HAP-1 (cell line): ENCODE measurements around the gene SPG7.

Experiments
- DNase-seq, 2 experiments: peaks; one replicate each; pipeline ENCODE4 v3.0.0-alpha.2; 2016 to 2020; ENCODE audit warnings: low spot score in 2 of 2
- H3K27me3 ChIP-seq: fragments of 250-450 bp; sonication (Bioruptor Pico); 2 replicates; pipeline ENCODE4 v1.5.1; 2020; ENCODE audit warnings: low read depth, mild to moderate bottlenecking, moderate library complexity
- H3K36me3 ChIP-seq: fragments of 250-450 bp; sonication (Bioruptor Pico); replicated peaks from 2 replicates; pipeline ENCODE4 v1.5.1; 2020; ENCODE audit warnings: mild to moderate bottlenecking
- H3K4me1 ChIP-seq: fragments of 250-450 bp; sonication (Bioruptor Pico); 2 replicates; pipeline ENCODE4 v1.5.1; 2020; ENCODE audit warnings: mild to moderate bottlenecking
- H3K4me3 ChIP-seq: fragments of 250-450 bp; sonication (Bioruptor Pico); 2 replicates; pipeline ENCODE4 v1.5.1; 2020; ENCODE audit warnings: mild to moderate bottlenecking, moderate library complexity
- H3K9me3 ChIP-seq: fragments of 250-450 bp; sonication (Bioruptor Pico); 2 replicates; pipeline ENCODE4 v1.5.1; 2020; ENCODE audit warnings: mild to moderate bottlenecking, moderate library complexity
- in situ Hi-C: fragments of 300-500 bp; cut with MboI; formaldehyde crosslinking; loops from 3 replicates; pipeline ENCODE4 v1.14.3; 2020; ENCODE audit warnings: low sequenced_read_pairs, inconsistent platforms, mixed read lengths

The SPG7 gene

GRCh38 chr16:89549007-89549700 lies 41.0 kb downstream of the SPG7 start:
- H3K36me3 ChIP-seq, result peaks cover 66% of the 10 kb centered on the region
- H3K27me3 ChIP-seq, result no peaks in the 10 kb centered on the region
- no peaks in the 10 kb centered on the region for H3K9me3 ChIP-seq
- H3K4me1 ChIP-seq, result no peaks in the 10 kb centered on the region
- in situ Hi-C loops, result loop anchor here (25.0 kb wide), 1 partner anchor 88 kb away; no protein-coding TSS in a partner anchor
- H3K4me3 ChIP-seq, result no peak overlapping the region
- DNase-seq, result no peak

DNA sequence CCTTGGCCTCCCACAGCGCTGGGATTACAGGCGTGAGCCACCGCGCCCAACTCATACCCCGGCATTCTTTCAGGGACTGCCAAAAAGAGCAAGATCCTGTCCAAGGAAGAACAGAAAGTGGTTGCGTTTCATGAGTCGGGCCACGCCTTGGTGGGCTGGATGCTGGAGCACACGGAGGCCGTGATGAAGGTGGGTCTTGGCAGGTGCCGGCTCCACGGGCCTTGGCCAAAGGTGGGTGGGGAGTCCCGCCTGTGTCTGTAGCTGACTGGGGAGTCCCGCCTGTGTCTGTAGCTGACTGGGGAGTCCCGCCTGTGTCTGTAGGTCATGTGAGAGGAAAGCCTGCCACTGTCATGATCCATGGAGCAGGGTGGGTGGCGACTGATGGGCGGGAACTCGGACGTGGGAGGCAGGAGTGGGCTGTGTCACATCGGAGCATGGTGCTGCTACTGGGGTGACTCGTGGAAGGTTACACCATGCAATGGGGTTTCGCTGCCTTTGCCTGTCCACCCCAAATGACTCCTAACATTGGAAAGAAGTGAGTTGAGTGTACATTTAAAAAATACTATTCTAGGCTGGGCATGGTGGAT lies 42.3 kb downstream of the SPG7 start:
- Histone ChIP-seq H3K9me3 (no peaks in the 10 kb centered on the region), H3K27me3 (no peaks in the 10 kb centered on the region), H3K4me3 (no peak overlapping the region), H3K4me1 (no peaks in the 10 kb centered on the region), H3K36me3 (peaks cover 65% of the 10 kb centered on the region)
- DNase-seq, result no peak
- in situ Hi-C loops, result loop anchor here (25.0 kb wide), 1 partner anchor 738 kb away; the partner anchor contains the start of genes APRT and CDT1

DNA sequence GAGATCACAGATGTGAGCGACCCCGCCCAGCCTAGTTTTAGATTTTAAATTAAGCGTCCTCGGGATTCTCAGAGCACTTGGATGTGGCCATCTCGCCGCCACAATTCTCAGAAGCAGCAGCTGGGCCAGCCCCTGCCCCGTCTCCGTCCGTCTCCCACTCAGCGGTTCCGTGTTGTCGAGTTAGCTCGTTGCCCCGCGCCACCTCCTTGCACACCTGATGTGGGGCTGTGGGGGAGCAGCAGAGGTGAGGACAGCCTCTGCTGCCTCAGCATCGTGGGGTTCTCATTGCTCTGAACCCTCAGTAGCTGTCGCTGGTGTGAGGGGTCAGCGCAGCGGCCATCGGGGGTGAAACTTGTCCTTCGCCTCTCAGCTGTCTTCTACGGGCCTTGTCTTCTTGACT lies 44.1 kb downstream of the SPG7 start:
- H3K36me3 ChIP-seq, result peaks cover 68% of the 10 kb centered on the region

GRCh38 chr16:89552913-89553312 lies 44.7 kb downstream of the SPG7 start:
- Histone ChIP-seq H3K4me3 (no peak overlapping the region), H3K4me1 (no peaks in the 10 kb centered on the region), H3K36me3 (peaks cover 68% of the 10 kb centered on the region), H3K9me3 (no peaks in the 10 kb centered on the region), H3K27me3 (no peaks in the 10 kb centered on the region)
- in situ Hi-C loops, result loop anchor here (25.0 kb wide), 1 partner anchor 741 kb away; the partner anchor contains the start of genes APRT and CDT1
- no peak for DNase-seq

More for the DNA sequence above, 44.1 kb downstream of the SPG7 start:
- H3K4me1 ChIP-seq, result no peaks in the 10 kb centered on the region
- in situ Hi-C loops, result loop anchor here (25.0 kb wide), 1 partner anchor 740 kb away; the partner anchor contains the start of genes APRT and CDT1
- DNase-seq, result no peak
- H3K9me3 ChIP-seq, result no peaks in the 10 kb centered on the region
- H3K27me3 ChIP-seq, result no peaks in the 10 kb centered on the region
- H3K4me3 ChIP-seq, result no peak overlapping the region

- no peak for DNase-seq
- H3K9me3 ChIP-seq, result no peaks in the 10 kb centered on the region
- H3K4me1 ChIP-seq, result no peaks in the 10 kb centered on the region
- peaks cover 60% of the 10 kb centered on the region for H3K36me3 ChIP-seq
- H3K27me3 ChIP-seq, result no peaks in the 10 kb centered on the region
- H3K4me3 ChIP-seq, result no peak overlapping the region
- in situ Hi-C loops, result loop anchor here (25.0 kb wide), 1 partner anchor 741 kb away; the partner anchor contains the start of genes APRT and CDT1
Observed at GRCh38 chr16:89553733-89554132, 45.5 kb downstream of the SPG7 start.

DNA sequence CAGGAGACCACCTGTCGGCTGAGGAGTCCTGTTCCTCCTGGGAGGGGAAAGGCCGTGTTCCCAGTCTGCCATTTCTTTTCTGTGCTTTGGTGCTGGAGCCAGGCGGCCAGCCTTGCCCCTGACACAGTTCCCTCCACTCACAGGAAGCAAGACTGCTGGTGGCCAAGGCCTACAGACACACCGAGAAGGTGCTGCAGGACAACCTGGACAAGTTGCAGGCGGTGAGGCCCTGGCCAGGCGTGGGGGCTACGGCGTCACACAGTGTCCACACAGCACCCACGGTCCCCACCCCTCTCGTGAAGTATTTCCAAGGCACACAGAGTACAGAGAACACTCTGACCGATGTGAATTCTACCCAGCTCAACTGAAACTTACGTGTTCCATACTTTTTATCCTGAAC lies 46.1 kb downstream of the SPG7 start:
- no peaks in the 10 kb centered on the region for H3K27me3 ChIP-seq
- DNase-seq, result no peak
- peaks cover 54% of the 10 kb centered on the region for H3K36me3 ChIP-seq
- H3K9me3 ChIP-seq, result no peaks in the 10 kb centered on the region
- H3K4me3 ChIP-seq, result no peak overlapping the region
- H3K4me1 ChIP-seq, result peaks cover under 1% of the 10 kb centered on the region
- in situ Hi-C loops, result loop anchor here (25.0 kb wide), 1 partner anchor 742 kb away; the partner anchor contains the start of genes APRT and CDT1

DNA sequence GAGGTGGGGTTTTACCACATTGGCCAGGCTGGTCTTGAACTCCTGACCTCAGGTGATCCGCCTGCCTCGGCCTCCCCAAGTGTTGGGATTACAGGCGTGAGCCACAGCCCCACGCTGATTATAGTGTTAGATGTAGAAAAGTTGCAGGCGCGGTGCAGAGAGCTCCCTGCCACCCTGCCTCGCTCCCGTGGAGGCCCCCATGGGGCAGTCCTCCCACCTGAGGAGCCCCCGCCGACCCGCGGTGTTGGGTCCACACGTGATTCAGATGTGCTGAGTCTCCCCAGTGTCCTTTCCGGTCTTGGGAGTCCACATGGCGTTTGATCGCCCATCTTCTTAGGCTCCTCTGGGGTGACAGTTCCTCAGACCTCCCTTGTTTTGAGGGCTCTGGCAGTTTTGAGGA lies 47.1 kb downstream of the SPG7 start:
- no peak for DNase-seq
- Histone ChIP-seq H3K4me3 (no peak overlapping the region), H3K9me3 (no peaks in the 10 kb centered on the region), H3K4me1 (peaks cover 5% of the 10 kb centered on the region), H3K27me3 (no peaks in the 10 kb centered on the region), H3K36me3 (peaks cover 49% of the 10 kb centered on the region)
- in situ Hi-C loops, result loop anchor here (25.0 kb wide), 1 partner anchor 743 kb away; the partner anchor contains the start of genes APRT and CDT1

- H3K4me1 ChIP-seq, result peaks cover 5% of the 10 kb centered on the region
- peaks cover 49% of the 10 kb centered on the region for H3K36me3 ChIP-seq
- in situ Hi-C loops, result loop anchor here (25.0 kb wide), 1 partner anchor 743 kb away; the partner anchor contains the start of genes APRT and CDT1
- no peaks in the 10 kb centered on the region for H3K9me3 ChIP-seq
- no peaks in the 10 kb centered on the region for H3K27me3 ChIP-seq
- H3K4me3 ChIP-seq, result no peak overlapping the region
- DNase-seq, result no peak
Observed at GRCh38 chr16:89555780-89556179, 47.6 kb downstream of the SPG7 start.

DNA sequence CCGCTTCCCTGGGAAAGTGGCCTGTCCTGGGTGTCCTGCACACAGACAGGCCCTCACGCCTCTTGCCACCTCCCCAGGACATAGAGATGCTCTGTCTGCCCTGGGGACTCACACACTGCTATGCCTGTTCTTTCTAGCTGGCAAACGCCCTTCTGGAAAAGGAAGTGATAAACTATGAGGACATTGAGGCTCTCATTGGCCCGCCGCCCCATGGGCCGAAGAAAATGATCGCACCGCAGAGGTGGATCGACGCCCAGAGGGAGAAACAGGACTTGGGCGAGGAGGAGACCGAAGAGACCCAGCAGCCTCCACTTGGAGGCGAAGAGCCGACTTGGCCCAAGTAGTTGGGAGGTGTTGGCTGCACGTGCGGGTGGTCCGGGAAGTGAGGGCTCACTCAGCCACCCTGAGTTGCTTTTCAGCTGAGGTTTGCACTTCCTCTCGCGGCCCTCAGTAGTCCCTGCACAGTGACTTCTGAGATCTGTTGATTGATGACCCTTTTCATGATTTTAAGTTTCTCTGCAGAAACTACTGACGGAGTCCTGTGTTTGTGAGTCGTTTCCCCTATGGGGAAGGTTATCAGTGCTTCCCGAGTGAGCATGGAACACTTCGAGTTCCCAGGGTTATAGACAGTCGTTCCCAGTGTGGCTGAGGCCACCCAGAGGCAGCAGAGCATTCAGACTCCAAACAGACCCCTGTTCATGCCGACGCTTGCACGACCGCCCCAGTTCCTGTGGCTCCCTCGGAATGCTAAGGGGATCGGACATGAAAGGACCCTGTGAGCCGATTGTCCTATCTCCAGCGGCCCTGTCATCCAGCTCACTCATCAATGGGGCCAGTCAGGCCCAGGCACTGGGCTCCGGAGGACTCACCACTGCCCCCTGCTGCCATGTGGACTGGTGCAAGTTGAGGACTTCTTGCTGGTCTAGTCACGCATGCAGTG lies 48.8 kb downstream of the SPG7 start:
- in situ Hi-C loops, result loop anchor here (25.0 kb wide), 1 partner anchor 745 kb away; the partner anchor contains the start of genes APRT and CDT1
- Histone ChIP-seq H3K4me3 (no peak overlapping the region), H3K36me3 (peaks cover 54% of the 10 kb centered on the region), H3K4me1 (peaks cover 5% of the 10 kb centered on the region), H3K9me3 (no peaks in the 10 kb centered on the region), H3K27me3 (no peaks in the 10 kb centered on the region)
- peak; percentile 68 to 94 for DNase-seq

DNA sequence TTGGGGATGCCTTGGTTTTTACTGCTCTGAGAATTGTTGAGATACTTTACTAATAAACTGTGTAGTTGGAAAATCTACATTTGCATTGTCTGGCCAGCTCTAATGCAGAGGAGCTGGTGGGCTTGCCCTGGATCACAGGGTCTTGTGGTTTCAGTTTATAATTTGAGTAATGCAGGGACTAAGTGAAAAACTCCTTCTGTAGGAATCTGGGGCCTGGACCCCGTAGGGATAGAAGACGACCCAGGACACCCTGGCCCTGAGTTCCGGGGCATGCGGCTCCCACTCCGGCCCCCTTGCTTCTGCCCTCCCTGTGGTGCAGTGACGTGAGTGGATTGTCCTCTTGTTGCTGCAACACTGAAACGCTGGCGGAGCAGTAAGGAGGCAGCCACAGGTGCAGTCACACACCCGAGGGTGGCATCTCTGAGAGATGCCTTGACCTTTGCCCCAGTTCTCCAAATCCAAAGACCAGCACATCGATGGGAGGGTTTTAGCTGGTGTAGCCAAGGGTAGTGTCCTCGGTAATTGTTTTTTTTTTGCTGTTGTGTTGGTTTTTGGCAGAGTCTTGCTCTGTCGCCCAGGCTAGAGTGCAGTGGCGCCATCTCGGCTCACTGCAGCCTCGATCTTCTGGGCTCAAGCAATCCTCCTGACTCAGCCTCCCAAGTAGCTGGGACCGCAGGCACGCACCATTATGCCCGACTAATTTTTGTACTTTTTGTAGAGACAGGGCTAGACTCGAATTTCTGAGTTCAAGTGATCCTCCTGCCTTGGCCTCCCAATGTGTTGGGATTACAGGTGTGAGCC lies 49.7 kb downstream of the SPG7 start:
- H3K36me3 ChIP-seq, result peaks cover 56% of the 10 kb centered on the region
- in situ Hi-C loops, result loop anchor here (25.0 kb wide), 1 partner anchor 746 kb away; the partner anchor contains the start of genes APRT and CDT1
- no peaks in the 10 kb centered on the region for H3K9me3 ChIP-seq
- H3K27me3 ChIP-seq, result no peaks in the 10 kb centered on the region
- peaks cover 13% of the 10 kb centered on the region for H3K4me1 ChIP-seq
- no peak for DNase-seq
- H3K4me3 ChIP-seq, result no peak overlapping the region

- Histone ChIP-seq H3K4me3 (peak within 1 kb of the TSS; percentile 73), H3K9me3 (no peaks in the 10 kb centered on the region), H3K27me3 (no peaks in the 10 kb centered on the region), H3K36me3 (peaks cover 64% of the 10 kb centered on the region), H3K4me1 (peaks cover 40% of the 10 kb centered on the region)
- in situ Hi-C loops, result loop anchor here (25.0 kb wide), 1 partner anchor 748 kb away; the partner anchor contains the start of genes APRT and CDT1
- peak; percentile 90 to 94 for DNase-seq
Observed at GRCh38 chr16:89560378-89561141, 52.4 kb downstream of the SPG7 start, which contains the start of gene RPL13. RPL13 (plus strand) TSS chr16:89560682; CDS start chr16:89560960, 278 bp downstream.
